Stomach (tissue), 9 donors: ENCODE data around the gene PSAT1. TPM values are rescaled to one million over a fixed set of nuclear protein-coding genes. Genes with fewer than 3 reads are reported as not detected.

ENCODE experiments used
- DNase-seq, 2 donors: peaks; one replicate each; pipeline versions ENCODE4 v3.0.0 to v3.0.0-alpha.2; 2013 to 2019
- H3K27ac ChIP-seq, 5 donors: fragments of 200-600 bp in 4 of 5; sonication (generic) in 4 of 5; one replicate each; pipeline ENCODE4 v1.5.1; 2013 to 2019; ENCODE audit warnings: mild to moderate bottlenecking in 1 of 5, moderate library complexity in 1 of 5
- H3K27me3 ChIP-seq, 3 donors: fragments of 200-600 bp; sonication (generic); one replicate each; pipeline ENCODE4 v1.5.1; 2017 to 2019; ENCODE audit warnings: mixed run types in 1 of 3
- H3K36me3 ChIP-seq, 4 donors: fragments of 200-600 bp; sonication (generic); 1 replicate in 3 of 4; 2 replicates in 1 of 4; pipeline ENCODE4 v1.5.1; 2016 to 2019
- H3K4me1 ChIP-seq, 4 donors: fragments of 200-600 bp; sonication (generic); one replicate each; pipeline ENCODE4 v1.5.1; 2016 to 2019
- H3K4me3 ChIP-seq, 4 donors: fragments of 200-600 bp; sonication (generic) in 3 of 4; one replicate each; pipeline ENCODE4 v1.5.1; 2016 to 2019; ENCODE audit warnings: mild to moderate bottlenecking in 1 of 4
- H3K9me3 ChIP-seq, 4 donors: fragments of 200-600 bp; sonication (generic); one replicate each; pipeline ENCODE4 v1.5.1; 2016 to 2019
- CTCF ChIP-seq, 7 experiments: fragments of 450-650 bp in 4 of 7; fragments of 200-600 bp in 3 of 7; sonication (generic) in 3 of 7; IDR thresholded peaks; one replicate each; pipeline ENCODE4 v1.5.1; 2016 to 2019; ENCODE audit warnings: antibody characterized with exemption in 7 of 7, control low read depth in 2 of 7, mild to moderate bottlenecking in 1 of 7
- EP300 ChIP-seq: sonication (generic); formaldehyde crosslinking; IDR thresholded peaks from one replicate; pipeline ENCODE4 v1.6.1; 2017; ENCODE audit warnings: antibody characterized with exemption
- POLR2A ChIP-seq, 4 donors: fragments of 450-650 bp; IDR thresholded peaks; one replicate each; pipeline ENCODE4 v1.6.1; 2016; ENCODE audit warnings: antibody characterized with exemption in 4 of 4, control low read depth in 2 of 4, mild to moderate bottlenecking in 1 of 4, moderate library complexity in 1 of 4
- POLR2AphosphoS5 ChIP-seq, 3 donors: sonication (generic); formaldehyde crosslinking; IDR thresholded peaks; one replicate each; pipeline ENCODE4 v1.6.1; 2016; ENCODE audit warnings: antibody characterized with exemption in 3 of 3
- WGBS, 5 donors: extraction: QIAGEN DNeasy Blood & Tissue Kit in 3 of 5; methylation state at CpG; one replicate each; pipeline versions ENCODE4 v1.1.5 to v1.1.7; 2013 to 2018; 5-methylcytosine and 5-hydroxymethylcytosine counted together
- intact Hi-C: fragments of 100-400 bp; cut with DNase I; formaldehyde crosslinking; loops from one replicate; pipeline ENCODE4 v1.15.1; 2023; ENCODE audit warnings: low total_unique reads
- polyA plus RNA-seq, 3 donors: library from polyadenylated mRNA; stranded (reverse); fragments of 200-250 nt; gene quantifications; one replicate each; pipeline ENCODE4 v1.2.3, GENCODE V29; 2013
- total RNA-seq, 5 donors: library from RNA; depleted of rRNA; stranded (reverse); fragments of >200 nt; gene quantifications; one replicate each; pipeline versions ENCODE4 v1.1.0 to v1.2.3, GENCODE V29; 2014 to 2016
- donor health status: healthy with polysubstance abuse.
- donor health status: Bipolar disorder and iron deficiency.
- donor health status: healthy.

The PSAT1 gene
- total and polyA plus RNA-seq, 8 donors, result 0.45 to 21.8 (median 10.6) TPM

GRCh38 chr9:78295177-78295575 lies 1.7 kb upstream of the PSAT1 start:
- no peaks in the 10 kb centered on the region for H3K9me3 ChIP-seq
- 85 to 96% (median 88%) methylated on average over 3 of the region's 3 CpGs for WGBS, 5 donors
- TF ChIP-seq EP300 (no peak), POLR2AphosphoS5 (IDR thresholded peaks at IDR 0.05) (no peak)

GRCh38 chr9:78295731-78296130 lies 1.2 kb upstream of the PSAT1 start:
- Histone ChIP-seq H3K27ac (peak overlapping the region in 4 of 5 donors; percentile 73 to 88 (median 78)), H3K4me3 (peak overlapping the region; percentile 62 to 81 (median 66)), H3K27me3 (peaks cover 0 to 3% (median 0%) of the 10 kb centered on the region in 3 donors), H3K9me3 (no peaks in the 10 kb centered on the region), H3K4me1 (peaks cover 23 to 41% (median 32%) of the 10 kb centered on the region in 4 donors), H3K36me3 (peaks cover 0 to 1% (median 0%) of the 10 kb centered on the region in 4 donors)
- 48 to 57% (median 51%) methylated on average over 6 of the region's 6 CpGs for WGBS, 5 donors
- TF ChIP-seq POLR2A (IDR thresholded peaks at IDR 0.05) (no peak), EP300 (no peak), CTCF (IDR thresholded peaks at IDR 0.05) (no peak), POLR2AphosphoS5 (IDR thresholded peaks at IDR 0.05) (no peak)
- intact Hi-C loops, result no loop called here
- no peak for DNase-seq

More at GRCh38 chr9:78295177-78295575, 1.7 kb upstream of the PSAT1 start:
- no peak for DNase-seq
- no peaks in the 10 kb centered on the region for H3K36me3 ChIP-seq
- no peaks in the 10 kb centered on the region for H3K27me3 ChIP-seq
- H3K27ac ChIP-seq, result peak overlapping the region in 1 of 5 donors; percentile 88
- H3K4me3 ChIP-seq, result no peak overlapping the region
- intact Hi-C loops, result no loop called here
- peaks cover 23 to 41% (median 32%) of the 10 kb centered on the region in 4 donors for H3K4me1 ChIP-seq

- TF ChIP-seq POLR2AphosphoS5 (IDR thresholded peaks at IDR 0.05), result peak in 1 of 3 donors; percentile 7
- TF ChIP-seq EP300, result no peak
- no peak for TF ChIP-seq CTCF (IDR thresholded peaks at IDR 0.05)
- TF ChIP-seq POLR2A (IDR thresholded peaks at IDR 0.05), result no peak
- Histone ChIP-seq H3K27ac (peak overlapping the region; percentile 73 to 88 (median 78)), H3K9me3 (no peaks in the 10 kb centered on the region), H3K4me1 (peaks cover 23 to 41% (median 32%) of the 10 kb centered on the region in 4 donors), H3K36me3 (peaks cover 0 to 6% (median 0%) of the 10 kb centered on the region in 4 donors), H3K27me3 (peaks cover 0 to 9% (median 0%) of the 10 kb centered on the region in 3 donors), H3K4me3 (peak overlapping the region; percentile 62 to 81 (median 66))
- intact Hi-C loops, result no loop called here
- WGBS, 5 donors, result 0 to 6% (median 4%) methylated on average over 29 to 32 of the region's 32 CpGs
- DNase-seq, result peak; percentile 63 to 75
Measured at GRCh38 chr9:78296201-78296892, 578 bp upstream of the PSAT1 start.

GRCh38 chr9:78297672-78297961 lies 692 bp downstream of the PSAT1 start:
- TF ChIP-seq POLR2AphosphoS5 (IDR thresholded peaks at IDR 0.05) (no peak), CTCF (IDR thresholded peaks at IDR 0.05) (no peak), EP300 (no peak), POLR2A (IDR thresholded peaks at IDR 0.05) (no peak)
- H3K4me3 ChIP-seq, result peak overlapping the region; percentile 62 to 81 (median 66)

More at GRCh38 chr9:78297672-78297961, 692 bp downstream of the PSAT1 start:
- Histone ChIP-seq H3K27me3 (peaks cover 0 to 10% (median 0%) of the 10 kb centered on the region in 3 donors), H3K4me1 (peaks cover 23 to 37% (median 31%) of the 10 kb centered on the region in 4 donors), H3K27ac (peak overlapping the region; percentile 73 to 88 (median 78)), H3K9me3 (no peaks in the 10 kb centered on the region), H3K36me3 (peaks cover 0 to 6% (median 1%) of the 10 kb centered on the region in 4 donors)
- intact Hi-C loops, result no loop called here
- WGBS, 5 donors, result 0 to 1% (median 0%) methylated on average over 10 of the region's 10 CpGs
- DNase-seq, result no peak
